HepG2 (cell line): ENCODE results near the gene NCOA1. TPM values are rescaled to one million over a fixed set of nuclear protein-coding genes. Genes with fewer than 3 reads are reported as not detected.

ENCODE experiments used
- ATAD3A ChIP-seq: sonication (generic); formaldehyde crosslinking; IDR thresholded peaks from 2 replicates; pipeline ENCODE4 v1.4.0; 2020; ENCODE audit warnings: missing genetic modification reagents
- CBX5 ChIP-seq: sonication (generic); formaldehyde crosslinking; IDR thresholded peaks from 2 replicates; pipeline ENCODE4 v1.4.0; 2020; ENCODE audit warnings: missing genetic modification reagents, borderline replicate concordance
- FOXK1 ChIP-seq: sonication (generic); formaldehyde crosslinking; IDR thresholded peaks from 2 replicates; pipeline ENCODE4 v1.4.0; 2020; ENCODE audit warnings: low read depth, missing genetic modification reagents, borderline replicate concordance
- HNF4G ChIP-seq, 2 experiments: sonication (generic) in 1 of 2; formaldehyde crosslinking in 1 of 2; IDR thresholded peaks; 2 replicates each; pipeline versions ENCODE4 v1.4.0 to v1.6.1; 2011 to 2020; ENCODE audit warnings: borderline replicate concordance in 2 of 2, low read depth in 2 of 2, mild to moderate bottlenecking in 2 of 2, low read length in 1 of 2, missing genetic modification reagents in 1 of 2, moderate library complexity in 1 of 2
- HOXA9 ChIP-seq: sonication (generic); formaldehyde crosslinking; IDR thresholded peaks from 2 replicates; pipeline ENCODE4 v1.8.1; 2022; ENCODE audit warnings: missing genetic modification reagents, mild to moderate bottlenecking, moderate library complexity, borderline replicate concordance
- NFATC3 ChIP-seq: sonication (generic); formaldehyde crosslinking; IDR thresholded peaks from 2 replicates; pipeline ENCODE4 v1.5.1; 2020; ENCODE audit warnings: mild to moderate bottlenecking, missing genetic modification reagents
- NKX3-1 ChIP-seq: sonication (generic); formaldehyde crosslinking; IDR thresholded peaks from 2 replicates; pipeline ENCODE4 v1.5.0; 2020; ENCODE audit warnings: missing genetic modification reagents
- PAF1 ChIP-seq: IDR thresholded peaks from 2 replicates; pipeline ENCODE4 v1.6.1; 2016; ENCODE audit warnings: missing genetic modification reagents, missing compliant biosample characterization
- RNF2 ChIP-seq: fragments of 450-650 bp; conservative IDR thresholded peaks from 2 replicates; pipeline ENCODE4 v1.6.1; 2016; ENCODE audit warnings: low read depth
- SAP130 ChIP-seq: IDR thresholded peaks from 2 replicates; pipeline ENCODE4 v1.6.1; 2016; ENCODE audit warnings: low read depth
- XRCC5 ChIP-seq: fragments of 200-400 bp; formaldehyde crosslinking; optimal IDR thresholded peaks from 2 replicates; pipeline ENCODE3; 2017; ENCODE audit warnings: mild to moderate bottlenecking, low read length
- ZC3H4 ChIP-seq: sonication (generic); formaldehyde crosslinking; IDR thresholded peaks from 2 replicates; pipeline ENCODE4 v1.4.0; 2020; ENCODE audit warnings: missing genetic modification reagents, borderline replicate concordance
- ZFP36 ChIP-seq: fragments of 150-350 bp; IDR thresholded peaks from 2 replicates; pipeline ENCODE4 v1.6.1; 2018; ENCODE audit warnings: borderline replicate concordance, low read length, low read depth; ENCODE audit not compliant: partially characterized antibody
- ZNF136 ChIP-seq: sonication (generic); formaldehyde crosslinking; IDR thresholded peaks from 2 replicates; pipeline ENCODE4 v1.8.1; 2022; ENCODE audit warnings: low read depth, mild to moderate bottlenecking, moderate library complexity, missing genetic modification reagents
- ZNF292 ChIP-seq: sonication (generic); formaldehyde crosslinking; IDR thresholded peaks from 2 replicates; pipeline ENCODE4 v1.8.1; 2022; ENCODE audit warnings: mild to moderate bottlenecking, low read depth, missing genetic modification reagents, borderline replicate concordance
- ZSCAN31 ChIP-seq: sonication (generic); formaldehyde crosslinking; IDR thresholded peaks from 2 replicates; pipeline ENCODE4 v1.5.0; 2020; ENCODE audit warnings: low read depth, mild to moderate bottlenecking, missing genetic modification reagents
- polyA plus RNA-seq, 8 experiments: library from polyadenylated mRNA; depleted of rRNA in 3 of 8; stranded (reverse) in 7 of 8; unstranded in 1 of 8; fragments of >200 nt; fragmentation: Illumina TruSeq in 4 of 8; extraction: Trizol in 4 of 8; gene quantifications; 2 replicates each; pipeline versions ENCODE4 v1.2.1 to v1.2.3, GENCODE V29; 2011 to 2016; ENCODE audit warnings: low read depth in 4 of 8, missing spikeins in 1 of 8, mixed read lengths in 1 of 8; ENCODE audit not compliant: insufficient read depth in 1 of 8
- total RNA-seq, 5 experiments: library from RNA; depleted of rRNA; stranded (reverse); fragments of >200 nt; fragmentation: Illumina TruSeq; extraction: Trizol; gene quantifications; 2 replicates each; pipeline ENCODE4 v1.2.3, GENCODE V29; 2016; ENCODE audit warnings: low read depth in 1 of 5
- TF ChIP-seq, protein P1 (sequence below): sonication (generic); formaldehyde crosslinking; conservative IDR thresholded peaks from 2 replicates; pipeline ENCODE4 v1.4.0; 2020; ENCODE audit warnings: missing genetic modification reagents
- TF ChIP-seq, protein P2 (sequence below): sonication (generic); formaldehyde crosslinking; IDR thresholded peaks from 2 replicates; pipeline ENCODE4 v1.5.0; 2020; ENCODE audit warnings: missing genetic modification reagents
- TF ChIP-seq, protein P3 (sequence below): sonication (generic); formaldehyde crosslinking; IDR thresholded peaks from 2 replicates; pipeline ENCODE4 v1.8.1; 2022; ENCODE audit warnings: low read depth, mild to moderate bottlenecking, missing genetic modification reagents

NCOA1 gene
- total and polyA plus RNA-seq, 2 of the 13 experiments (the other 11 are each of a cell fraction or from before 2014, with no cell fraction given), result 10.0 to 10.4 TPM

DNA sequence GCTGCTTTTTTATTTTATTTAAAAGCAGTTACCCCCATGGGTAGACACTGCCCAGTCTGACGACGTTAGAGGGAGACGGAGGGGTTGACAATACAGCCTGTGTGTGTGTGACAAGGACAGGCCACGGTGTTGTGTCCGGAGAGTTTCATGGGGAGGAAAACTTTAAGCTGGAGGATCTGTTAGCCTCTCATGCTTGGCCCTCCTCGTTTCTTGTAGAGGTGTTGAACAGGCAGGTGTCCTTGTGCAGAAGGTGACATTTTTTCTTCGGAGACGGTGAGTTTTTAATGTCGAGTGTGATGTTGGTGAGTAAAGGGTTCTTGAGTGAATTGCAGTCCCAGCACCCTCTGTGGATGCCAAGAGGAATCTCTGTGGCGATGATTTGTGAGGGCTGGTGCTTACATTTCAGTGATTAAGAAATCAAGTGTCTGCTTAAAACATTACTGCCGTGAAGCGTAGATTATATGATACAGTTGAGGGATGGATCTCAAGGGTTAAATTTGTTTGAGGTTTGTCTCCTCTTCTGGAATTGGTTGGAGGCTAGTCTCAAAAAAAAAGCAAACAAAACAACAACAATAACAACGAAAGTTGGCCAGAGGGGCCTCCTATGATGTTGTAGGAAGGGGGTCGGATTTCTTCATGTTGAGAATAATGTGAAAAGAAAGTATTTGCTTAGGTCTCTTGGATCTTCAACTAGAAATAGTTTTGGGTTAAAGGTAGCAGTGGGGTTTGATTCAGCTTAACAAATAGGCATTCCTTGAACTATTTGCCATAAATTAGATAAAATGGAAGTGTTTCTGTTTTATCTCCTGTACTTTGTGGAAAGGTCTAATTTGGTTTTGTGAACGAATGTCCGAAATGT is 1.6 kb downstream of the NCOA1 start (continued):
- TF ChIP-seq NFATC3 (CRISPR knock-in tag) (0 out of 2 replicates have a peak, but pooled peaks have one; percentile 4), ZSCAN31 (CRISPR knock-in tag) (0 out of 2 replicates have a peak, but pooled peaks have one; percentile 25), XRCC5 (peak; percentile 8), FOXK1 (CRISPR knock-in tag) (no peak), ZNF136 (CRISPR knock-in tag) (0 out of 2 replicates have a peak, but pooled peaks have one; percentile 40), HNF4G (IDR thresholded peaks at IDR 0.05; ENCODE audit: borderline replicate concordance, low read depth, low read length) (no peak), HNF4G (CRISPR knock-in tag; IDR thresholded peaks at IDR 0.05; ENCODE audit: borderline replicate concordance, low read depth) (no peak), ZC3H4 (no peak), HOXA9 (CRISPR knock-in tag) (no peak), PAF1 (CRISPR knock-in tag) (no peak), RNF2 (peak; percentile 76; the same call in 1 of the 2 replicates), ZFP36 (peak; percentile 19), ZNF292 (peak; percentile 39; the same call in 1 of the 2 replicates), SAP130 (CRISPR knock-in tag) (no peak), NKX3-1 (CRISPR knock-in tag) (0 out of 2 replicates have a peak, but pooled peaks have one; percentile 7), CBX5 (no peak), ATAD3A (CRISPR knock-in tag) (no peak)
- TF ChIP-seq, protein P1, sequence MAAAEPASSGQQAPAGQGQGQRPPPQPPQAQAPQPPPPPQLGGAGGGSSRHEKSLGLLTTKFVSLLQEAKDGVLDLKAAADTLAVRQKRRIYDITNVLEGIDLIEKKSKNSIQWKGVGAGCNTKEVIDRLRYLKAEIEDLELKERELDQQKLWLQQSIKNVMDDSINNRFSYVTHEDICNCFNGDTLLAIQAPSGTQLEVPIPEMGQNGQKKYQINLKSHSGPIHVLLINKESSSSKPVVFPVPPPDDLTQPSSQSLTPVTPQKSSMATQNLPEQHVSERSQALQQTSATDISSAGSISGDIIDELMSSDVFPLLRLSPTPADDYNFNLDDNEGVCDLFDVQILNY (CRISPR knock-in tag), result no peak
- TF ChIP-seq, protein P2, sequence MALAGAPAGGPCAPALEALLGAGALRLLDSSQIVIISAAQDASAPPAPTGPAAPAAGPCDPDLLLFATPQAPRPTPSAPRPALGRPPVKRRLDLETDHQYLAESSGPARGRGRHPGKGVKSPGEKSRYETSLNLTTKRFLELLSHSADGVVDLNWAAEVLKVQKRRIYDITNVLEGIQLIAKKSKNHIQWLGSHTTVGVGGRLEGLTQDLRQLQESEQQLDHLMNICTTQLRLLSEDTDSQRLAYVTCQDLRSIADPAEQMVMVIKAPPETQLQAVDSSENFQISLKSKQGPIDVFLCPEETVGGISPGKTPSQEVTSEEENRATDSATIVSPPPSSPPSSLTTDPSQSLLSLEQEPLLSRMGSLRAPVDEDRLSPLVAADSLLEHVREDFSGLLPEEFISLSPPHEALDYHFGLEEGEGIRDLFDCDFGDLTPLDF (CRISPR knock-in tag), result no peak
- TF ChIP-seq, protein P3, sequence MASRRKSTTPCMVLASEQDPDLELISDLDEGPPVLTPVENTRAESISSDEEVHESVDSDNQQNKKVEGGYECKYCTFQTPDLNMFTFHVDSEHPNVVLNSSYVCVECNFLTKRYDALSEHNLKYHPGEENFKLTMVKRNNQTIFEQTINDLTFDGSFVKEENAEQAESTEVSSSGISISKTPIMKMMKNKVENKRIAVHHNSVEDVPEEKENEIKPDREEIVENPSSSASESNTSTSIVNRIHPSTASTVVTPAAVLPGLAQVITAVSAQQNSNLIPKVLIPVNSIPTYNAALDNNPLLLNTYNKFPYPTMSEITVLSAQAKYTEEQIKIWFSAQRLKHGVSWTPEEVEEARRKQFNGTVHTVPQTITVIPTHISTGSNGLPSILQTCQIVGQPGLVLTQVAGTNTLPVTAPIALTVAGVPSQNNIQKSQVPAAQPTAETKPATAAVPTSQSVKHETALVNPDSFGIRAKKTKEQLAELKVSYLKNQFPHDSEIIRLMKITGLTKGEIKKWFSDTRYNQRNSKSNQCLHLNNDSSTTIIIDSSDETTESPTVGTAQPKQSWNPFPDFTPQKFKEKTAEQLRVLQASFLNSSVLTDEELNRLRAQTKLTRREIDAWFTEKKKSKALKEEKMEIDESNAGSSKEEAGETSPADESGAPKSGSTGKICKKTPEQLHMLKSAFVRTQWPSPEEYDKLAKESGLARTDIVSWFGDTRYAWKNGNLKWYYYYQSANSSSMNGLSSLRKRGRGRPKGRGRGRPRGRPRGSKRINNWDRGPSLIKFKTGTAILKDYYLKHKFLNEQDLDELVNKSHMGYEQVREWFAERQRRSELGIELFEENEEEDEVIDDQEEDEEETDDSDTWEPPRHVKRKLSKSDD, result no peak
